GM19397 (cell line): ENCODE measurements around the gene P2RY10.
"Not testable (repeated sequence)": the region's sequence is repeated elsewhere in the genome, so short reads cannot be mapped to it uniquely, and the experiment has no call there.

Source experiments
- ATAC-seq: cut with Tn5 transposase; IDR thresholded peaks from one replicate; pipeline ENCODE4 v1.9.1; 2021; ENCODE audit warnings: mild to moderate bottlenecking, moderate library complexity; ENCODE audit not compliant: unreplicated experiment

Gene P2RY10

GRCh38 chrX:78945186-78945912 is at the start of gene P2RY10:
P2RY10 (plus strand) TSS chrX:78945391; CDS start chrX:78960521, 15,130 bp downstream.
- peak; percentile 65 for ATAC-seq

GRCh38 chrX:78922754-78923153 is 22.4 kb upstream of the P2RY10 start:
- ATAC-seq, result no peak

GRCh38 chrX:78923198-78924015 is 21.8 kb upstream of the P2RY10 start:
- ATAC-seq, result peak; percentile 86

- no peak for ATAC-seq
Observed at GRCh38 chrX:78931814-78932213, 13.4 kb upstream of the P2RY10 start.

- no peak for ATAC-seq
Observed at GRCh38 chrX:78934866-78935265, 10.3 kb upstream of the P2RY10 start.

GRCh38 chrX:78944351-78944750 is 840 bp upstream of the P2RY10 start:
- no peak for ATAC-seq

GRCh38 chrX:78946178-78946931 is 1.2 kb downstream of the P2RY10 start:
- no peak for ATAC-seq

GRCh38 chrX:78950009-78950835 is 5.0 kb downstream of the P2RY10 start:
- ATAC-seq, result no peak

GRCh38 chrX:78957049-78957767 is 12.0 kb downstream of the P2RY10 start:
- ATAC-seq, result peak; percentile 35

- peak; percentile 81 for ATAC-seq
Observed at GRCh38 chrX:78957768-78958130, 12.6 kb downstream of the P2RY10 start.

GRCh38 chrX:78958419-78959116 is 13.4 kb downstream of the P2RY10 start:
- no peak for ATAC-seq

GRCh38 chrX:78960888-78961287 is 15.7 kb downstream of the P2RY10 start:
- no peak for ATAC-seq

GRCh38 chrX:78964598-78964997 is 19.4 kb downstream of the P2RY10 start:
- no peak for ATAC-seq

- ATAC-seq, result peak; percentile 99
Observed at GRCh38 chrX:78979789-78980464, 34.7 kb downstream of the P2RY10 start.

GRCh38 chrX:78989349-78989748 is 44.2 kb downstream of the P2RY10 start:
- ATAC-seq, result no peak

GRCh38 chrX:78997870-78998558 is 52.8 kb downstream of the P2RY10 start:
- no peak for ATAC-seq

GRCh38 chrX:79007540-79007939 is 62.3 kb downstream of the P2RY10 start:
- not testable (repeated sequence) for ATAC-seq
